GM18519 (cell line): Measurements from ENCODE around the gene DSG2.

ENCODE experiments used
- ATAC-seq: cut with Tn5 transposase; IDR thresholded peaks from one replicate; pipeline ENCODE4 v1.9.1; 2021; ENCODE audit warnings: mild to moderate bottlenecking, moderate library complexity; ENCODE audit not compliant: unreplicated experiment, low FRiP score

The DSG2 gene

DNA sequence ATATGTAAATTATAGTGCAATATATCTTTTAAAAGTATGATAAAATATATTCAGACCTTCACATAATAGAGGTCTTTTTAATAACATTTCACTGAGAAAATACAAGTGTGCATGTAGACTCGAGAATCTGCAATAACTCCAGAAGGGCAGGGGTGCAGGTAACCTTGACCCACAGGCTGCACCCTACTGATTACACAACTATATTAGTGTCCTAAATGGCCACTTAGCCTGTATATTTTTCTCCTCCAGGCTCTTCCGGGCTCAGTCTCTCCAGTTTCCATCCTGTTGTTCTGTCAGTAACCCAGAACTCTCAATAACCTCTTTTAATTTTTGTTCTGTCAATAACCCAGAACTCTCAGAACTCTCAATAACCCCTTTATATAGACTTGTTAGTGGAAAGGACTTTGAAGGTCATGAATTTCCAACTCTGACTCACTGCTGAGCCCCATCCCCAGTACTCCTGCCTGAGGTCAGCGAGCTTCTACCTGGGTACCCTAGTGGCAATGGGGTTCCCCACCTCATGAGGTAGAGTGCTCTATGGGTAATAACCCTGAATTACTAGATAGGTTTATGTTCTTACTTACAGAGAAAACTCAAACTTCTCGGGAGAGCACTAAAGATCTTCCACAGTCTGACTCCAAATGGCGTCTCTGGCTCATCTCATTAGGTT, 85.3 kb downstream of the DSG2 start:
- no peak for ATAC-seq

DNA sequence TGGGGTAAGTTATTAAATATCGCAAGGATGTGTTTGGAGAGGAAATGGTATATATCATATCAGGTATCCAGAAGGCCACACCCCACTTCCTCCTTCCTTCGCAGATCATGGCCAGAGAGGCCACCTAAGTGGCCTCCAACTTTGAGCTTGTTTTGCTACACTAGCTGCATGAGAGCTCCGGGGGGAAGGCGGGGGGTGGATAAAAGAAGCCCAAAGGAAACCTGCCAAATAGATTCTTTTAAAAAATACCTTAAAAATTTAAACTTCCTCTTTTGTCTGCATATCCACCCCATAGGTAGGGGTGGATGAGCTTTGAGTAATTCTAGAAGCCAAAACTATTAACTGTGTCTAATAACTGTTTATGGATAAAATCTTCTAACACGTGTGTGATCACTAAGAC, 88.0 kb downstream of the DSG2 start:
- ATAC-seq, result no peak

DNA sequence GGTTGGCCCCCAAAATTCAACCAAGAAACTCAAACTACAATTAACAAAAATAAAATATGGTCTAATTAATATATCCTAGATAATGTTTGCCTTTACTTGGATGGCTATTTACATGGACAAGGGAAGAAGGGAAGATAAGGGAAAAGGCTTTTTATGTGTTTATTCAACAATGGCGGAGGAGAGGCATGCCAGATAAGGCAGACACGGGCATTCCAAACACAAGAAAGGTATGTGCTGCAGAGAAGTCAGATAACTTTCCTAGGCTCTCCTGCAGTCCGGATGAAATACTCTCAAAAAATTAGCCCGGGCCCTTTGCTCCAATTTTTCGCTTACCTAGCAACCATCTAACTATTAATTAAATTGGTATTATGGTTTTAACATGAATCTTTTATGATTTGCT, 88.6 kb downstream of the DSG2 start:
- ATAC-seq, result no peak

DNA sequence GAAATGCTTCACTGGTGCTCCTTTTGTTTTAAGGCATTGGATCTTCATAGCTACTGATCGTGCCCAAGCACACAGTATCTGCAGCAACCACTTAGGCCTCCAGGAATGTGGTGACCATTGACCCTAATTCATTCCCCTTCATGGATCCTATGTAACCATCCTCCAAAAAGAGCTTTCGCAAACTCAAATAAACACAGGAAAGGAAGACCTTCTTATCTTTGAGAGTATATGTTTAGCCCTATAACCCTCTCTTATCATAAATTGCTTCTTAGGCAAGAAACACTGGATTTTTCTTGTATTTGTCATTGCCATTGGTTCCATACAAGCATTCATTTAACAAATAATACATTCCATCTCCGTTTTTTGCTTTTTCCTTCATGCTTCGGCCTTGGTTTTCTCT, 89.6 kb downstream of the DSG2 start:
- no peak for ATAC-seq

DNA sequence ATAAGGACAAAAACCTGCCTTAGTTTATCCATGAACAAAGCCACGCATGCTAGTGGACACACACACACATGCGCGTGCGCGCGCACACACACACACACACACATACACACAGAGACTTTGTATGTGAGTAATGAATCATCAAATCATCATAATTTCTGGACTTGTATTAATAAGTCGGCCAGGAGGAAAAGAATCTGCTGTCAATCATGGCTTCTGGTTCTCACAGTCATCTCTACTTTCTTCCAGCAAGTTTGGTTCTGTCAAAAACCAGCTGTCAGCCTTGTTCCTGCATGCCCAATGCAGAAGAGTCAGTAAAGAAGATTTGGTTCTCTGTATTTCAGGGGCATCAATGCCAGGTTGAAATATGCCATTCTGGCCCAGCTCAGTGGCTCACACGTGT, 92.6 kb downstream of the DSG2 start:
- ATAC-seq, result no peak

DNA sequence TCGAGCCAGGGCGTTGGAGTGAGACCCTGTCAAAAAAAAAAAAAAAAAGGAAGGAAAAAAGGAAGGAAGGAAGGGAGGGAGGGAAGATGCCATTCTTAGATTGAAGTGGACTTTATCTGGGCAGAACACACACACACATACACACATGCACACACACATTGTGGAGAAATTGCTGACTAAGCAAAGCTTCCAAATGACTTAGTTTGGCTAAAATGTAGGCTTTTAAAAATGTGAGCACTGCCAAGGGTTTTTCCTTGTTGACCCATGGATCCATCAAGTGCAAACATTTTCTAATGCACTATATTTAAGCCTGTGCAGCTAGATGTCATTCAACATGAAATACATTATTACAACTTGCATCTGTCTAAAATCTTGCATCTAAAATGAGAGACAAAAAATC, 93.1 kb downstream of the DSG2 start:
- ATAC-seq, result no peak

DNA sequence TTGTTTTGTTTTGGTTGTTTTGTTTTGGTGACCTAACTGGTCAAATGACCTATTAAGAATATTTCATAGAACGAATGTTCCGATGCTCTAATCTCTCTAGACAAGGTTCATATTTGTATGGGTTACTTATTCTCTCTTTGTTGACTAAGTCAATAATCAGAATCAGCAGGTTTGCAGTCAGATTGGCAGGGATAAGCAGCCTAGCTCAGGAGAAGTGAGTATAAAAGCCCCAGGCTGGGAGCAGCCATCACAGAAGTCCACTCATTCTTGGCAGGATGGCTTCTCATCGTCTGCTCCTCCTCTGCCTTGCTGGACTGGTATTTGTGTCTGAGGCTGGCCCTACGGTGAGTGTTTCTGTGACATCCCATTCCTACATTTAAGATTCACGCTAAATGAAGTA, 93.7 kb downstream of the DSG2 start, which contains the start of gene TTR:
TSS of gene TTR (plus strand) at position 250 of the 400 bp plus-strand sequence. CDS start at position 276, 26 bp downstream.
- ATAC-seq, result no peak

DNA sequence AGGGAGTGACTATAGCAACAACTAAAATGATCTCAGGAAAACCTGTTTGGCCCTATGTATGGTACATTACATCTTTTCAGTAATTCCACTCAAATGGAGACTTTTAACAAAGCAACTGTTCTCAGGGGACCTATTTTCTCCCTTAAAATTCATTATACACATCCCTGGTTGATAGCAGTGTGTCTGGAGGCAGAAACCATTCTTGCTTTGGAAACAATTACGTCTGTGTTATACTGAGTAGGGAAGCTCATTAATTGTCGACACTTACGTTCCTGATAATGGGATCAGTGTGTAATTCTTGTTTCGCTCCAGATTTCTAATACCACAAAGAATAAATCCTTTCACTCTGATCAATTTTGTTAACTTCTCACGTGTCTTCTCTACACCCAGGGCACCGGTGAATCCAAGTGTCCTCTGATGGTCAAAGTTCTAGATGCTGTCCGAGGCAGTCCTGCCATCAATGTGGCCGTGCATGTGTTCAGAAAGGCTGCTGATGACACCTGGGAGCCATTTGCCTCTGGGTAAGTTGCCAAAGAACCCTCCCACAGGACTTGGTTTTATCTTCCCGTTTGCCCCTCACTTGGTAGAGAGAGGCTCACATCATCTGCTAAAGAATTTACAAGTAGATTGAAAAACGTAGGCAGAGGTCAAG, 94.7 kb downstream of the DSG2 start:
- ATAC-seq, result no peak

DNA sequence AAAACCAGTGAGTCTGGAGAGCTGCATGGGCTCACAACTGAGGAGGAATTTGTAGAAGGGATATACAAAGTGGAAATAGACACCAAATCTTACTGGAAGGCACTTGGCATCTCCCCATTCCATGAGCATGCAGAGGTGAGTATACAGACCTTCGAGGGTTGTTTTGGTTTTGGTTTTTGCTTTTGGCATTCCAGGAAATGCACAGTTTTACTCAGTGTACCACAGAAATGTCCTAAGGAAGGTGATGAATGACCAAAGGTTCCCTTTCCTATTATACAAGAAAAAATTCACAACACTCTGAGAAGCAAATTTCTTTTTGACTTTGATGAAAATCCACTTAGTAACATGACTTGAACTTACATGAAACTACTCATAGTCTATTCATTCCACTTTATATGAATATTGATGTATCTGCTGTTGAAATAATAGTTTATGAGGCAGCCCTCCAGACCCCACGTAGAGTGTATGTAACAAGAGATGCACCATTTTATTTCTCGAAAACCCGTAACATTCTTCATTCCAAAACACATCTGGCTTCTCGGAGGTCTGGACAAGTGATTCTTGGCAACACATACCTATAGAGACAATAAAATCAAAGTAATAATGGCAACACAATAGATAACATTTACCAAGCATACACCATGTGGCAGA, 97.3 kb downstream of the DSG2 start:
- ATAC-seq, result no peak

DNA sequence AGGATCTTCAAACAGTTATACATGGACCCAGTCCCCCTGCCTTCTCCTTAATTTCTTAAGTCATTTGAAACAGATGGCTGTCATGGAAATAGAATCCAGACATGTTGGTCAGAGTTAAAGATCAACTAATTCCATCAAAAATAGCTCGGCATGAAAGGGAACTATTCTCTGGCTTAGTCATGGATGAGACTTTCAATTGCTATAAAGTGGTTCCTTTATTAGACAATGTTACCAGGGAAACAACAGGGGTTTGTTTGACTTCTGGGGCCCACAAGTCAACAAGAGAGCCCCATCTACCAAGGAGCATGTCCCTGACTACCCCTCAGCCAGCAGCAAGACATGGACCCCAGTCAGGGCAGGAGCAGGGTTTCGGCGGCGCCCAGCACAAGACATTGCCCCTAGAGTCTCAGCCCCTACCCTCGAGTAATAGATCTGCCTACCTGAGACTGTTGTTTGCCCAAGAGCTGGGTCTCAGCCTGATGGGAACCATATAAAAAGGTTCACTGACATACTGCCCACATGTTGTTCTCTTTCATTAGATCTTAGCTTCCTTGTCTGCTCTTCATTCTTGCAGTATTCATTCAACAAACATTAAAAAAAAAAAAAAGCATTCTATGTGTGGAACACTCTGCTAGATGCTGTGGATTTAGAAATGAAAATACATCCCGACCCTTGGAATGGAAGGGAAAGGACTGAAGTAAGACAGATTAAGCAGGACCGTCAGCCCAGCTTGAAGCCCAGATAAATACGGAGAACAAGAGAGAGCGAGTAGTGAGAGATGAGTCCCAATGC, 98.3 kb downstream of the DSG2 start:
- ATAC-seq, result no peak

DNA sequence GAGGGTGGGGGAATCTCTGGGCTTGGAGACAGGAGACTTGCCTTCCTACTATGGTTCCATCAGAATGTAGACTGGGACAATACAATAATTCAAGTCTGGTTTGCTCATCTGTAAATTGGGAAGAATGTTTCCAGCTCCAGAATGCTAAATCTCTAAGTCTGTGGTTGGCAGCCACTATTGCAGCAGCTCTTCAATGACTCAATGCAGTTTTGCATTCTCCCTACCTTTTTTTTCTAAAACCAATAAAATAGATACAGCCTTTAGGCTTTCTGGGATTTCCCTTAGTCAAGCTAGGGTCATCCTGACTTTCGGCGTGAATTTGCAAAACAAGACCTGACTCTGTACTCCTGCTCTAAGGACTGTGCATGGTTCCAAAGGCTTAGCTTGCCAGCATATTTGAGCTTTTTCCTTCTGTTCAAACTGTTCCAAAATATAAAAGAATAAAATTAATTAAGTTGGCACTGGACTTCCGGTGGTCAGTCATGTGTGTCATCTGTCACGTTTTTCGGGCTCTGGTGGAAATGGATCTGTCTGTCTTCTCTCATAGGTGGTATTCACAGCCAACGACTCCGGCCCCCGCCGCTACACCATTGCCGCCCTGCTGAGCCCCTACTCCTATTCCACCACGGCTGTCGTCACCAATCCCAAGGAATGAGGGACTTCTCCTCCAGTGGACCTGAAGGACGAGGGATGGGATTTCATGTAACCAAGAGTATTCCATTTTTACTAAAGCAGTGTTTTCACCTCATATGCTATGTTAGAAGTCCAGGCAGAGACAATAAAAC, 100.2 kb downstream of the DSG2 start:
- ATAC-seq, result no peak
